ENCODE measurements around the gene DCTN1.

GRCh38 chr2:74333896-74334586 is 46.1 kb downstream of the DCTN1 start:
- TF ChIP-seq POLR2A (IDR thresholded peaks at IDR 0.05) (no peak), POLR2AphosphoS5 (IDR thresholded peaks at IDR 0.05) (no peak)
- TF ChIP-seq, protein P1, sequence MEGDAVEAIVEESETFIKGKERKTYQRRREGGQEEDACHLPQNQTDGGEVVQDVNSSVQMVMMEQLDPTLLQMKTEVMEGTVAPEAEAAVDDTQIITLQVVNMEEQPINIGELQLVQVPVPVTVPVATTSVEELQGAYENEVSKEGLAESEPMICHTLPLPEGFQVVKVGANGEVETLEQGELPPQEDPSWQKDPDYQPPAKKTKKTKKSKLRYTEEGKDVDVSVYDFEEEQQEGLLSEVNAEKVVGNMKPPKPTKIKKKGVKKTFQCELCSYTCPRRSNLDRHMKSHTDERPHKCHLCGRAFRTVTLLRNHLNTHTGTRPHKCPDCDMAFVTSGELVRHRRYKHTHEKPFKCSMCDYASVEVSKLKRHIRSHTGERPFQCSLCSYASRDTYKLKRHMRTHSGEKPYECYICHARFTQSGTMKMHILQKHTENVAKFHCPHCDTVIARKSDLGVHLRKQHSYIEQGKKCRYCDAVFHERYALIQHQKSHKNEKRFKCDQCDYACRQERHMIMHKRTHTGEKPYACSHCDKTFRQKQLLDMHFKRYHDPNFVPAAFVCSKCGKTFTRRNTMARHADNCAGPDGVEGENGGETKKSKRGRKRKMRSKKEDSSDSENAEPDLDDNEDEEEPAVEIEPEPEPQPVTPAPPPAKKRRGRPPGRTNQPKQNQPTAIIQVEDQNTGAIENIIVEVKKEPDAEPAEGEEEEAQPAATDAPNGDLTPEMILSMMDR (IDR thresholded peaks at IDR 0.05): no peak

All from stomach (tissue), 4 donors.